PC-9 (cell line): ENCODE measurements around the gene MYH15.

Experiments
- CTCF ChIP-seq: fragments of 200-600 bp; sonication (generic); conservative IDR thresholded peaks from 2 replicates; pipeline ENCODE4 v1.6.1; 2017; ENCODE audit warnings: mixed run types, antibody characterized with exemption, mild to moderate bottlenecking, moderate library complexity
- EZH2 ChIP-seq: fragments of 200-600 bp; sonication (generic); IDR thresholded peaks from 2 replicates; pipeline ENCODE4 v1.8.0; 2017; ENCODE audit warnings: antibody characterized with exemption, low read depth

DNA sequence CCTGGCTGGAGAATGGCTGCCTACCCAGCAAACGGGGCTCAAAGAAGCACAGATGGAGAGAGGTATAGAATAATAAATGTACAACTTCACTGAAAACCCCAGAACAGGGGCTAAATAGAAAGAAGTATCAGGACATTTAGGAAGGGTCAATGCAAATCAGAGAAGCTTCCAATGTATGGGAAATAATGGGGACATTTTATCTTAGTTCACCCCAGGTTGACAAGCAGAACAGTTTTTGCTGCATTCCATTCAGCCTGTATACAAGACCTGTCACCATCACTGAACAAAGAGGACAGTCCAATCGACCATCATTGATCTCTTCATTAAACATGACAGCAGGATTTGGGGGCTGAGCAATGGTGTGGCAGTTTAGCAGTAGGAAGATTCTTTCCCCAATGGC, 68.1 kb downstream of the MYH15 start:
- TF ChIP-seq CTCF (no peak), EZH2 (no peak)
